A673 (cell line): ENCODE results near the gene SMIM38. TPM values are rescaled to one million over a fixed set of nuclear protein-coding genes. Genes with fewer than 3 reads are reported as not detected.

Experiments used
- BruUV-seq: library from RNA; stranded (reverse); fragments of 400-500 nt; replicated peaks from 2 replicates; lab custom pipeline; 2021; lab: Mats Ljungman, UMichigan
- CTCF ChIA-PET: fragments of 300-600 bp; sonication (Branson Sonifier 250); formaldehyde crosslinking; loops from one replicate; lab custom pipeline; 2022; ENCODE audit warnings: antibody characterized with exemption; lab: Charles Lee
- POLR2A ChIA-PET: fragments of 300-600 bp; sonication (Branson Sonifier 250); formaldehyde crosslinking; loops from one replicate; lab custom pipeline; 2022; ENCODE audit warnings: antibody characterized with exemption; ENCODE audit not compliant: low non-redundant PET; lab: Charles Lee
- DNase-seq: peaks from one replicate; pipeline ENCODE4 v3.0.0-alpha.2; 2015; ENCODE audit warnings: low spot score
- H3K27ac ChIP-seq: fragments of 200-600 bp; sonication (generic); 2 replicates; pipeline ENCODE4 v1.5.1; 2016; ENCODE audit warnings: mixed run types, low read depth, mild to moderate bottlenecking, mixed read lengths, antibody characterized with exemption, low read length; ENCODE audit not compliant: poor library complexity, severe bottlenecking
- H3K27me3 ChIP-seq: fragments of 200-600 bp; sonication (generic); replicated peaks from 2 replicates; pipeline ENCODE4 v1.6.1; 2017; ENCODE audit warnings: mixed run types, low read depth, mild to moderate bottlenecking, mixed read lengths, antibody characterized with exemption, low read length; ENCODE audit not compliant: insufficient read depth, poor library complexity
- H3K36me3 ChIP-seq: fragments of 200-600 bp; sonication (generic); 2 replicates; pipeline ENCODE4 v1.6.1; 2016; ENCODE audit warnings: mixed run types, mild to moderate bottlenecking, mixed read lengths, antibody characterized with exemption, low read length; ENCODE audit not compliant: insufficient read depth, poor library complexity, severe bottlenecking
- H3K4me1 ChIP-seq: fragments of 200-600 bp; sonication (generic); 2 replicates; pipeline ENCODE4 v1.6.1; 2017; ENCODE audit warnings: mixed run types, mild to moderate bottlenecking, mixed read lengths, antibody characterized with exemption, low read length; ENCODE audit not compliant: insufficient read depth, poor library complexity, severe bottlenecking
- H3K4me3 ChIP-seq: fragments of 200-600 bp; sonication (generic); 2 replicates; pipeline ENCODE4 v1.5.1; 2016; ENCODE audit warnings: low read depth, mixed run types, mild to moderate bottlenecking, mixed read lengths, low read length; ENCODE audit not compliant: poor library complexity, severe bottlenecking
- H3K9me3 ChIP-seq: fragments of 200-600 bp; sonication (generic); 2 replicates; pipeline ENCODE4 v1.6.1; 2016; ENCODE audit warnings: mixed run types, low read depth, mild to moderate bottlenecking, mixed read lengths, antibody characterized with exemption, low read length; ENCODE audit not compliant: poor library complexity, severe bottlenecking
- CTCF ChIP-seq: fragments of 300-800, 200-600 bp; sonication (generic); conservative IDR thresholded peaks from 2 replicates; pipeline ENCODE4 v1.5.1; 2017; ENCODE audit warnings: low read depth, mild to moderate bottlenecking, antibody characterized with exemption, low read length, moderate library complexity, mixed read lengths
- EZH2 ChIP-seq: fragments of 200-600 bp; sonication (generic); IDR thresholded peaks from 2 replicates; pipeline ENCODE4 v1.6.1; 2017; ENCODE audit warnings: borderline replicate concordance, low read depth, mild to moderate bottlenecking, mixed read lengths, antibody characterized with exemption, low read length; ENCODE audit not compliant: poor library complexity, severe bottlenecking
- intact Hi-C: fragments of 100-400 bp; cut with micrococcal nuclease; formaldehyde crosslinking; loops from one replicate; pipeline ENCODE4 v1.10.0; 2022; ENCODE audit not compliant: unreplicated experiment
- total RNA-seq: library from RNA; stranded (reverse); gene quantifications from 2 replicates; pipeline ENCODE4 v1.2.3, GENCODE V29; 2021

Gene SMIM38
- total RNA-seq, 1 experiment from 2014 or later = 0.88 TPM

GRCh38 chr11:69142895-69143294 lies 12.8 kb upstream of the SMIM38 start:
- H3K36me3 ChIP-seq = no peaks in the 10 kb centered on the region
- CTCF ChIA-PET = no interaction called here
- DNase-seq = no peak
- H3K4me3 ChIP-seq = no peak overlapping the region
- TF ChIP-seq CTCF = no peak
- TF ChIP-seq EZH2 = no peak
- H3K27me3 ChIP-seq = no peaks in the 10 kb centered on the region
- POLR2A ChIA-PET = no interaction called here
- no TSS peak for BruUV-seq
- no peaks in the 10 kb centered on the region for H3K4me1 ChIP-seq
- H3K27ac ChIP-seq = no peak overlapping the region
- intact Hi-C loops = no loop called here
- peaks cover 16% of the 10 kb centered on the region for H3K9me3 ChIP-seq

- no peak overlapping the region for H3K4me3 ChIP-seq
- CTCF ChIA-PET = no interaction called here
- no peak for DNase-seq
- H3K4me1 ChIP-seq = no peaks in the 10 kb centered on the region
- TF ChIP-seq EZH2 (no peak), CTCF (no peak)
- BruUV-seq = no TSS peak
- POLR2A ChIA-PET = no interaction called here
- H3K36me3 ChIP-seq = no peaks in the 10 kb centered on the region
- peaks cover 16% of the 10 kb centered on the region for H3K9me3 ChIP-seq
- H3K27me3 ChIP-seq = no peaks in the 10 kb centered on the region
- intact Hi-C loops = no loop called here
- H3K27ac ChIP-seq = no peak overlapping the region
Measured at GRCh38 chr11:69144316-69145049, 11.3 kb upstream of the SMIM38 start.

- H3K4me3 ChIP-seq = no peak overlapping the region
- POLR2A ChIA-PET = no interaction called here
- no TSS peak for BruUV-seq
- no peaks in the 10 kb centered on the region for H3K4me1 ChIP-seq
- H3K36me3 ChIP-seq = no peaks in the 10 kb centered on the region
- peaks cover 16% of the 10 kb centered on the region for H3K9me3 ChIP-seq
- no peaks in the 10 kb centered on the region for H3K27me3 ChIP-seq
- intact Hi-C loops = no loop called here
- TF ChIP-seq CTCF (no peak), EZH2 (no peak)
- CTCF ChIA-PET = no interaction called here
- H3K27ac ChIP-seq = no peak overlapping the region
- DNase-seq = no peak
Measured at GRCh38 chr11:69145050-69145380, 10.7 kb upstream of the SMIM38 start.
